MM.1S (cell line): ENCODE results near the gene DDB1.

Experiments
- CTCF ChIP-seq: fragments of 300-600 bp; sonication (generic); IDR thresholded peaks from 2 replicates; pipeline ENCODE4 v1.5.1; 2016; ENCODE audit warnings: antibody characterized with exemption, low read length, mixed read lengths
- EZH2 ChIP-seq: fragments of 300-600 bp; sonication (generic); optimal IDR thresholded peaks from 2 replicates; pipeline ENCODE3; 2017; ENCODE audit warnings: low read depth, mild to moderate bottlenecking, antibody characterized with exemption, low read length, mixed read lengths

- TF ChIP-seq EZH2, result no peak
- no peak for TF ChIP-seq CTCF
These were observed 20.5 kb upstream of the DDB1 start for GRCh38 chr11:61353131-61354067.
